Stimulated activated CD8-positive, alpha-beta memory T cell treated with anti-CD3 and anti-CD28 coated beads, Interleukin-15, amount 100 ng/mL, for 1 hour (primary cell): Measurements from ENCODE around the gene FH.

Experiments
- DNase-seq: peaks from one replicate; pipeline ENCODE4 v3.0.0-alpha.2; 2020; ENCODE audit warnings: low read depth

Gene FH

DNA sequence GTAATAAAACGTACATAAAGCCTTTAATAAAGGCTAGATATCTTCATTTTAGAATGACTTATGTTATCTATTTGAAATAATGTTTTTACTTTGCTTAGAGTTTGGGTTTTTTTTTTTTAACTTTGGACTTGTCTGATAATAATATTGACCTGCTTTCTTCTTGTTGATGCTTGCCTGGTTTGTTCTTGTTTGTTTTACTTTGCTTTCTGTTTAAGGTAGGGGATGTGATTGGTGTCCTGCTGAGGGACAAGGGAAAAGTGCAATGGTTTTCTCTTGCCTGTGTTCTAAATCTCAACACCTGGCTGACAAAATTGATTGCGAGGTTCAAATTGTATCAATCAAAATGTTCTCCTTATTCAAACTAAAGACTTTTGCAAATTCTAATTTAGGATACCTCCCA, 2.2 kb upstream of the FH start:
- no peak for DNase-seq

DNA sequence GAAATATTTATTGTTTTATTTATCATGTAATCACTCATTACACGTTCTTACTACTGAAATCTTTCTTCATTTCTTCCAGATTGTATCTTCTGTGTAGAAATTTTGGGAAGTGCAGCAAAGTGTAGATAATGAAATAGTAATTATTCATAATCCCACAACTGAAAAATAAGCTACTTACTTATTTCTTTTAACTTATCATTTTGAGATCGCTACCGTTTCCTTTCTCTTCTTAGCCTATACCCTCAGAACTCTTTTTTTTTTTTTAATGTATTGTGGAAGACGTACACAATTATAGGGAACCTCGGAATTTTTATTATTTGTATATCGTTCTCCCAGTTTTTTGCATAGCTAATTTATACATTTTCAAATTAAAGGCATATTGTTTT, 518 bp upstream of the FH start:
- DNase-seq, result no peak

DNA sequence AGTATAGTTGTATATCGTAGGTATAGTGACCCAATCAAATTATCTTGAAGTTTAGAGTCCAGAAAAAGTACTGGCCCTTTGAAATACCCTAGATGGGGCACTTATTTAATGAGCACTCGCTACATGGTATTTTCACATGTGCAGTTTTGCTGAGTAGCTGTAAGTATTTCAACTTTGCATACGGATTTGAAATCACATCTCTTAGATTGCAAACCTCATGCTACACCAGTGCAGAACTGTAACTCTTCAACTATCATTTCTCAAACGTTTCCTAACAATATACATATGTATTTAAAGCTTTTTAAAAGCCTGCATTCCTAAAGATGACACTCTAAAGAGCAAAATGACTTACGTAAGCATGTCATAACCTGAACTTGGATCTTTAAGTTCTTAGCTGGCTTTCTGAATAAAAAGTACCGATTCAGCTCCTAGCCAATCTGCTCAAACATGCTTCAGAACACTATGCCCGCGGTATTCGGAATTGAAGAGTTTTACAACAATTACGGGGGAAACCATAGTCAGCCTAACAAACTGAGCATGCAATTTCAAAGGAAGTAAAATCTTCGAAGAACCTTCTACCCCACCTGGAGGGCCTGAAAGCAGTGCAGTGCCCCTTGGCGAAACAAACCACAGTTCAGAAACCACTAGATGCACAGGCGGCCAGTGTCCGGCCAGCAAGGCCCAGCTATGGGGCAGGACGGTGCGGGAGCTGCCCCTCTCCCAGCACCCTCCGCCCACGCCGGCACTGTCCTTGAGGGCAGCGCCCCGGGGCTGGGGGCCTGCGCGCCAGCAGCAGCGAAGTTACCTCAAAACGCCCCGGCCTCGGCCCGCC, 863 bp downstream of the FH start:
- no peak for DNase-seq

DNA sequence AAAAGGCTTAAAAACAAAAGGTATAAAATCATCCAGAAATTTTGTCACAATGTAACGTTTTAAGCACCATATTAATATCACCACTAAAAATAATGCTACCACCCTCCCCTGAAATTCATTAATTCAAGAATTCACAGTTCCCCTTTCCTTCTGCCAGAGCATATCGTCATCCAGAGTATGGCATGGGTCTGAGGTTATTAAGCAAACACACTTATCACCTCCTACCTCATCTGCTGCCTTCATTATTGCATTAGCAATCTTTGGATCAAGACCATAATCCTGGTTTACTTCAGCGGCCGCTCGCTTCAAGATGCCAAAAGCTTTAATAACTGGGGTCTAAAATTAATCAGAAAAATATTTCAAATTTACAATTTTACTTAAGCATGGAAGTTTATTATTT, 6.2 kb downstream of the FH start:
- no peak for DNase-seq

DNA sequence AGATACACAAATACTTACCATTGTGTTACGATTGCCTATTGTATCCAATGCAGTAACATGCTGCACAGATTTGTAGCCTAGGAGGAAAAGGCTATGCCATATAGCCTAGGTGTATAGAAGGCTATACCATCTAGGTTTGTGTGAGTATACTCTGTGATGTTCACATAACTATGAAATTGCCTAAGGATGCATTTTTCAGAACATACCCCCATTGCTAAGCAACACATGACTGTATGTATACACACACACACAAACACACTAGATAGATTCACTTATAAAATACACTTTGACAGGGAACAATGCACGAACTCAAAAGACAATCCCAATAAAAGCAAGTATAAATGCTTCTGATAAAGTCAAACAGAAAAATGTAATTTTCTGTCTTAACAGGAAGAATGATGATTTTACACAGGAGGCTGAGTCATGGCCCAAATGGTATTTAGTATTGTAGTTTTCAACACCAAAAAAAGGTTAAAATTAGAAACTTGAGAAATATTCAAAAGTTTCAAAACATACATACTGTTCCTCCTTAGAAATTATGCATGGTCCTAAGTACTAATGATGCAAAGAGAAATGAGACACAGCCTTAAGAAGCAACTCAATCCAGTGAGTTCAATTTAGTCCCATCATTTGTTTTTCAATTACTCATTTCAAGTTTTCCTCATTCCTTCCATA, 12.2 kb downstream of the FH start:
- no peak for DNase-seq

DNA sequence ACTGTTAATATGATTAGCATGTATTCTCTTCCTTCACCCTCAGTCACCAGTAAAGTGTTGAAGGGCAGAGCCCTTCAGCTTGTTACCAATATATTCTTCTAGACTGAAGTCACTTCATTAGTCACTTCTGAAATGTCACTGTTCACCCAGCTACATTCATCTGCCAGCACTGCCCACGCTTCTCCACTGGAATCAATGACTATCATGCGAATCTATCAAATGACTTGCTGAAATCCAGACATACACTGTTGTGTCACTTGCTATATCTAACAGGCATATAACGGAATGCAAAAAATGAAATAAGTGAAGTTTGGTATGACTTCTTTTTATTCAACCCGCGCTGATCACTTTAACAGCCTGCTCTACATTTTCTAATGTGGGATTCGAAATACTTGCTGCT, 16.1 kb downstream of the FH start:
- no peak for DNase-seq

DNA sequence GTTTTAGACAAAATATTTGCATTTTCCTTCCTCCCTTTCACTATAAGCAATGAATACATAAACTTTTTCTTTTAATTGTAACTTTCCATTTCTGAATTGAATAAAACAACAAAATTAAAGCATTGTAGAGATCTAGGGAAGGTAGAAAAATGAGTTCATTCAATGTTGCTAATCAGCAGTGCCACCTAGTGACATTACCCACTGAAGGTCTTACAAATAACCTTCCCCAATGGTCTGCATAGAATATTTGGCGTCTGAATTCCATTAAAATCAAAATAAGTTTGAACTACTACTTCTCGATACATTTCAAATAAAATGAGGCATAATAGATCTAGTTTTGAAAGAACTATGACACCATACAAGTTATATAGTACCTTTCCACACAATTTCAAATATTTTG, 19.6 kb downstream of the FH start:
- DNase-seq, result no peak

DNA sequence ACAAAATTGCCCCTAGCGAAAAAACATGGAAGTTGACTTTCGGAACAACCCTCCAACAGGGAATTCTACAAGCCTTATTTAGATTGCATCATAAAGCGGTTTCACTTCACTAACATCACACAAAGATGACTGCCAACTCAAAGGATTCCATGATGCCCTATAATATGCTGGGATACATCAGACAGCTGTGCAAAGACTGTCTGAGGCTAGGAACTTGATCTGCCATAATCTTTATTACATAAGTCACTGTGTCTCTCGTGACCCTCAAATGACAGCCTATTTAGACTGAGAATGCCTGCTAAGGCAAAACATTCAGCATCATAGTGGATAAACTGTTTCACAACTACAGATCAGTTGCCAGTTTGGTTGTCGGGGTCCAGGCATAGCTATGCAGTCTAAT, 23.8 kb downstream of the FH start:
- no peak for DNase-seq

DNA sequence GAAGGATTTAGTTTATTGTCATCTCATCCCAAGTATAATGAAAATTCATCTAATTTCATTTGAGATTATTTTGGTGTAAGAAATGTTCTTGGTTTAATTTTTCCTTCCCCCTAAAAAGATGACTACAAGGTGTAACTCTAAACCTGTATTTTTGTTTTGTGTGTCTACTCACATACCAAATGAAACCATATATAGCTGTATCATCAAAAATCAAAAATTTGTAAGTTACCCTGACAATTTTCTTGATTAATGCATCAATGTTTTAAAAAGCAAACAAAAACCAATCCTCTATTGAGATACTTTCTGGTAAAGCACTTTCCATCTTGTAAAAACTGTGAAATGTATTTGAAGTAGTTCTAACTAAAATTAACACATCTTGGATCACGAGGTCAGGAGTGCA, 30.8 kb downstream of the FH start:
- DNase-seq, result no peak

DNA sequence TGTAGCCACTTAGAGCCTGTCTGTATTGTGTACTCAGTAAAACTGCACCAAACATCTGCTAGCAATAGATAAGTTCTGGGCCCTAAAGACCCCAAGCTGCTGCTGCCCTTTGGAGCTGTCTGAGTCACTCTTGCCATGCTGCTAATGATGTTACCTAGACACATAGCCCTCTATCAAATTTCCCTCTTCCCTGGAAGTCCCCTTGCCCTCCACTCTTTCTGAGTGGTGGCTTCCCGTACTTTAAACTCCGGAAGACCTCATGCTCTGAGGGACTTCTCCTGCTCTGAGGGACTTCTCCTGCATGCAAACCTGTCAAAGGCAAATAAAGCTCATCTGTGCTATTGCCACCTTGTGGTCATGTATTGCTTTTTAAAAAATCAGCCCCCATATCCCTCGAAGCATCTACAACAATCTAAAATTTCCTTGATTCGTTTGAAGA, 34.0 kb downstream of the FH start:
- DNase-seq, result no peak

DNA sequence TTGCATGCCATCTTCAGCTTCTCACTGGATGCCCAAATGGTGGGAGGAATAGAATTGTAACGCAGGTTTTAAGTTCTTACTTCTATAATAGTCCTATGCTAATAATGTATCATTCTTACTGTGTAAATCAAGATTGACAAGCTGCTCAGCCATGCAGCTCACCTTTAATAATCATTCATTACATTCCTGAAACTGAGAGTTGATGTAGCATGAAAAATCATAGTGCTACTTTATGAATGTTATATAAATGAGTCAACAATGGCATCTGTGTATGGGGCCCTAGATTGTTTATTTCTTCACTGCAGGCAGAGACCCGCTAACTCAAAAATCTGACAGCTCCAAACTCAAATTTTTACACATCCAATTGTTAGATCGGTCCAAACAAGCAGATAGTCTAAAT, 34.4 kb downstream of the FH start:
- no peak for DNase-seq

DNA sequence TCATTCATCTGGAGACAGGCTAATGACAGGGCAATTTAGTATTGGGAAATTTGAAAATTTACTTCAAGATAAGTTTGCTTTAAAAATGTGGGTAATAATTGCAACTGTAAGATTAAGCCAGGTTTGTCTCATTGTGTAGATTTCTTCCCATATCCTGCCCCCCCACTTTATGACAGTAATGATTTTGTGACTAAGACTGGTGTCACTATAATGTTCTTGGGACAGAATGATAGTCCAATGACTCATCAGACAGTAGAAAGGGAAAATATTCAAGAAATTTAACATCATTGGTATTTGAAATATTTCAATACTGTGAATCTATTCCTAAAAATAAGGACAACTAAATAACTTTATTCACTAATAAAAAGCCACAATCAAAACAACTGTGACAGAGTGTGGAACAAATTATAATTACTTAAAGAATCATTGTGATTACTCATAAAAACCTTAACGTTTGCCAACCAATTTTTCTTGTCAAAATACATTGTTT, 36.7 kb downstream of the FH start:
- no peak for DNase-seq

DNA sequence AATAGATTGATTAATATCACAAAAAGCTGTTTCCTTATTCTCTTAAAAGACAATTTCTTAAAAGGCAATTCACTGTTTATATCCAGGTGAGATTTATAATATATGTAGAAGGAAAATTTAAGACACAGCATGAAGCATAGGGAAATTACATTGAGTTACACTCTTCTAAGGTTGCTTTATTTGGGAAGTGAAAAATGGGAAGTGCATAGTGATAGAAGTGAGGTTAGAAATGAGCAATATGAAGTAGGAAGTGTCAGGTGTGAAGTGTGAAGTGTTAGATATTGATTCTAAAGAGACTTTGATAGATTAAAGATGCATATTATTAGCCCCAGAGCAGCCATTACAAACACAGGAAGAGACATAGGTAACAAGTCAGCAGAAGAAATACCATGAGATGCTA, 40.3 kb downstream of the FH start:
- DNase-seq, result no peak

DNA sequence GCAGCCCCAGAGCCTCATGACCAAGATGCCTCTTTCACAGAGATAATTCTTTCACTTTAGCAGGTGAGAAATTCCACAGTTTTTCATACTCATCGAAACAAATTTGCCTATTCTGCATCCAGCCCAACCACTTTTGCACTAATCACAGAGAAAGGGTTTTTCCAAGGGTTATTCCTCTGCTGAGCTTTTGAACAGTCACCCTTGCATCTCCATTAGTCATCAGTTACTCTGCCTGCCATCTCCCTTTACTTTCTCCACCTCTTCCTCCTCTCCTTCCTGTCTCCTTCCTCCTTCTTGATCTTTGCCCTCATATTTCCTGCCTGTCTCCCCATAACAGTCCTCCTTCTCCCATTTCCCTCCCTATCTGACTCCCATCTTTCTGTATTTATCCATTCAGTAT, 43.9 kb downstream of the FH start:
- no peak for DNase-seq

DNA sequence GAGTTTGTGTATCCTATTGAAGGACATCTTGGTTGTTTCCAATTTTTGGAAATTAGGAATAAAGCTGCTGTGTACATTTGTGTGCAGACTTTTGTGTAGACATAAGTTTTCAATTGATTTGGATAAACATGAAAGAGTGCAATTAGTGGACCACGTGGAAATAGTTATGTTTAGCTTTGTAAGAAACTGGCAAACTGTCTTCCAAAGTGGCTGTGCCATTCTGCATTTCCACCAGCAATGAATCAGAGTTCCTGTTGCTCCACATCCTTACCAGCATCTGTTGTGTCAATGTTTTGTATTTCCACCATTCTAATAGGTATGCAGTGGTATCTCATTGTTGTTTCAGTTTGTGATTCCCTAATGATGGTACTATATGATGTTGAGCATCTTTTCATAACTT, 46.5 kb downstream of the FH start:
- DNase-seq, result no peak

DNA sequence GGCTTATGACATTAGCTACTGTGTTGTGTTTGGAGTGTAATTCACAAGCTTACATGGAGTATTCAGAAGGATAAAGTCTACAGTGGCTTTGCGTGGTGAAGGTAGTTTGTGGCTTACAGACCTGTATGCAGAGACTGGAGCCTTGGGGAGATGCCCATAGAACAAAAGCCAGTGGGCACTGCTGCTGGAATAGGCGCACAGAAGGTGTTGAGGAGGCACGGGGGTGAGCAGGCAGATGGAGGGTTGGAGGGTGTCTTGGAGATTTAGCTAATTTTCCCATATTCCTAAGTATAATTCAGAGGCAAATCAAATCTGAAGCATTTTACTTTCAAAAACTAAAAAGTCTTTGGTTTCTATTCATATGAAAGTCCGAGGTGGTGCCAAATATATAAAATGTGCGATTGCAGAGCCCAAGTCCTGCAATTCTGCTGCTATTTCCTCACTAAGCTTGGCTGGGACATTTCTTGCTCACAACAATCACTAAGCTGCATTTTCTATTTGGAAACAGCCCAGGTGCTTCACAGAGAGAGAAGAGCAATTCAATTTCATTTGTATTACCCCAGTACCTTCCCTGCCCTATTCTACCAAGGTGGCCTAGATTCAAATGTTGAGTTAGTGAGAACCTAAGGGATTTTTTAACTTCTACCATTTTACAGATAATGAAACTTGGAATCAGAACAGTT, 48.5 kb downstream of the FH start:
- DNase-seq, result no peak

DNA sequence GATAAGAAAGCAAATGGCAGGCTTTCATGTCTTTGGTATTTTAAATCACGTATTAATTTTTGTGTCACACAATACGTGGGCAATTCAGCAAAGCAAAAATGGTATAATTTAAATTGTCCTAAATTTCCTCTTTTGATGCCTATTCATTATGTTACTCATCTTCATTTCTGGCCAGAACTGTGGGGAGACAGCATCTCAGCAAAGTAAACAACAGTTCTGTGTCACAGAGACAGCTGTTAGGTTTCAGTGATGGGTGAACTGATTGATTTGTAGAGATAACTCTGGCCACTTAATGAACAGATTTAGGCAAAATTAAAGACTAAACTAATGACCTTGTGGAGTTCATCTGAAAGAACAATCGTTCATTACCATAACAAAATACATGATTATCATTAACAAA, 49.2 kb downstream of the FH start:
- DNase-seq, result no peak

DNA sequence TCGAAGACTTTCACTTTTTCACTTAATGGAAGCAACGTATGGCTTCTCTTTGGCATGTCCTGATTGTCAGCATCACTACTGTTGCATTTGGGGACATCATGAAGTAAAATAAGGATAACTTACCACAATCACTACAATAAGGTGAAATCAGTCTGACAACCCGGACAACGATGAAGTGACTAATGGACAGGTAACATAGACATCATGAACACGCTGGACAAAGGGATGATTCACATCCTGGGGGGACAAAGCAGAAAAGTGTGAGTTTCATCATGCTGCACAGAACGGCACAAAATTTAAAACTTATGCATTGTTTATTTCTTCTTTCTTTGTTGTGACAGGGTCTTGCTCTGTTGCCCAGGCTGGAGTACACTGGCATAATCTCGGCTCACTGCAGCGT, 53.9 kb downstream of the FH start:
- DNase-seq, result no peak

DNA sequence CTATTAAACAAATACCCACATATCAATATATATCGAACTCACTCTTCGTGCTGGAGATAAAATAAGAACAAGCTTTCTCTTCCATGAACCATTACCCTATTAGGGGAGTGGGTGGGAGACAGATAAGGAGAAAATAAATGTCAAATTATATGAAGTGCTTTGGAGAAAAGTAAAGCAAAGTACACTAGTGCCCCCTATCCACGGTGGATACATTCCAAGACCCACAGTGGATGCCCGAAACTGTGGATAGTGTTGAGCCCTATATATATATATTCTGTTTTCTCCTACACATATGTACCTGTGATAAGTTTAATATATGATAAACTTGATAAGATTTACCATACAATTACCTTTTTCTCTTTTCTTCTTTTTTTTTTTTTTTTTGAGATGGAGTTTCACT, 54.6 kb downstream of the FH start:
- no peak for DNase-seq

DNA sequence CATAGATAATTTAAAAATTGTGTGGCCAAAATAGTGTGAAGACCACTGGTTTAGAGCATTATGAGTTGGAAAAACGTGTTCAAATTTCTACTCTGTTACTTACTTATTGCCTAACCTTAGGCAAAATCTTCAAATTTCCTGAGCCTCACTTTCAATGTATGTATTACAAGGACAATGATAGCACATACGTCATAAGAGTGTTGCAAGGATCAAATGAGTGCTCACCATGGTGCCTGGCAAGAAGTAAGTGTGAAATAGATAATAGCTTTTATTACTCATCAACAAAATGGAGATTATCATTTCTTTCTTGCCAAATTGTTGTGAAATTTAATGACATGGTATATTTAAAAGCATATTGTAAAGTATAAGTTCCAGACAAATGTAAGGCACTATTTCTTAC, 57.2 kb downstream of the FH start:
- no peak for DNase-seq

DNA sequence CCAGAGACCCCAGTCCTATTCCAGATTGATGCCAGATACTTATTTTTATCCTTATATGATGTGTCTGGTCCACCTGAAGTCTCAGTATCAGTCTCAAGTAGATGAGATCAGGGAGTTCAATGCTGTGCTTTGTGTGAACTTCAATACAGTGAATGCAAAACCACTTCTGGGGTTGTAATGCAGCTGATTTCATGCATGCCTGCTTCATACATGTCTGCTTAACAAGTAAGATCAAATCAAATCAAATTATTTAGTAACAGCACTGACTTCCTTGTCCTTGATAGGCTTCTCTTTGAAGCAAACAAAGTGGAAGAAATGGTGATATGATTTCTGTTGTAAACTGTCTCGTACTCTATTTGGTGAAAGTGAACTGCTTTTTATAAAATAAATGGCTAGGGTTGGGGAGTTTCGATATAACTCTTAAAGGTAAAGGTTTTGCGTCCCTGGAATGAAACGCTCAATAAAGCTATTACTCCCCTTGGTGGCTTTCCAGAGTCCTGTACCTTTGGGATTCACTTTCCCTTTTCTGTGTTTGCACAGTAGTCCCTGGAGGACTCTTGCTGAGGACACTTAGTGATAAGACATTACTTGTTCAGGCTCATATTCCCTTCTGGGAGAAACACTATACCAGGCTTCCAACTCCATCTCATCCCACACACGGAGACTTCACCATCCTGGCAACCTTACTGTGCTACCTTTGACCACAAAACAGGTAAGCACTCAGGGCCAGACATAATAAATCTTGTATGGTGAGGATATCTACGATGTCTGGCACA, 59.3 kb downstream of the FH start:
- DNase-seq, result no peak

DNA sequence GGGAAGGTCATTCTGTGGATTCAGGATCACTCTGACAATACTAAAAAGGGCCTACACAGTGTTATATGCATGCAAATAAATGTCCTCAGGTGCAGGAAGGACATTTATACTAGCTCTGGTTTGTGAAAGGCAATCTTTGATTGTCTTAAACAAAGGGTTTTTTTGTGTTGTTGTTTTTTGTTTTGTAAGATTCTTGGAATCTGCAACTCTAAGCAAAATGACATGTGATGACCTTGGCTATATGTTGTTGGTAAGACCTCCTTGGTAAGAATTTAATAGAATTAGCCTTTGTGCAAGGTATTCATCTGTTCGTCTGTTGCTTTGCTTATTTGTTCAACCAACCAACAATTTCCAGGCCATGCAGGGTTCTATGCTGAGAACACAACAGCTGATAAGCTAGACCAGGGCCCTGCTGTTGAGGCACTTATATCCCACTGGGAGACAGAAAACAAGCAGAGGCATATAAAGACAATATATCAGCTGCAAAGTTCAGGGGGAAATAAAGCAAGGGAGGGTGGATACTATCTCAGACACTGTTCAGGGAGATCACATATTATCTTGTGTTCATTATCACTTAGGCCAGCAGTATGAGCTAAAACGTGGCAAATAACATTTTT, 60.3 kb downstream of the FH start:
- no peak for DNase-seq
